Right lobe of liver (tissue), 6 donors: Measurements from ENCODE around the gene ADAMTS14. TPM values are rescaled to one million over a fixed set of nuclear protein-coding genes. Genes with fewer than 3 reads are reported as not detected.
"Not testable (repeated sequence)": the region's sequence is repeated elsewhere in the genome, so short reads cannot be mapped to it uniquely, and the experiment has no call there.

Experiments used
- ATAC-seq, 4 donors: fragments of 200-7000 bp; cut with Tn5 transposase; one replicate each; pipeline ENCODE4 v1.9.1; 2020; ENCODE audit warnings: mild to moderate bottlenecking in 4 of 4, moderate library complexity in 4 of 4
- DNase-seq, 3 donors: peaks; one replicate each; pipeline ENCODE4 v3.0.0-alpha.2; 2020
- H3K27ac ChIP-seq, 3 donors: fragments of 200-600 bp; one replicate each; pipeline ENCODE4 v1.8.0; 2022
- H3K27me3 ChIP-seq, 2 donors: fragments of 200-600 bp; one replicate each; pipeline ENCODE4 v1.8.0; 2022
- H3K36me3 ChIP-seq, 4 donors: fragments of 200-600 bp; sonication (generic) in 1 of 4; one replicate each; pipeline versions ENCODE4 v1.5.1 to v1.8.0; 2017 to 2022; ENCODE audit warnings: control low read depth in 1 of 4
- H3K4me1 ChIP-seq, 4 donors: fragments of 200-600 bp; sonication (generic) in 1 of 4; one replicate each; pipeline versions ENCODE4 v1.5.1 to v1.8.0; 2017 to 2022; ENCODE audit warnings: control low read depth in 1 of 4
- H3K4me3 ChIP-seq, 3 donors: fragments of 200-600 bp; one replicate each; pipeline ENCODE4 v1.8.0; 2022
- H3K9me3 ChIP-seq, 4 donors: fragments of 200-600 bp; sonication (generic) in 1 of 4; one replicate each; pipeline versions ENCODE4 v1.5.1 to v1.8.0; 2017 to 2022; ENCODE audit warnings: control low read depth in 1 of 4
- POLR2A ChIP-seq: fragments of 450-650 bp; IDR thresholded peaks from one replicate; pipeline ENCODE4 v1.6.1; 2017; ENCODE audit warnings: antibody characterized with exemption, mild to moderate bottlenecking
- WGBS: methylation state at CpG from one replicate; pipeline ENCODE4 v1.1.6; 2018; ENCODE audit warnings: low coverage, low lambda C conversion rate; ENCODE audit not compliant: insufficient coverage; ENCODE audit errors: missing lambda C conversion rate; 5-methylcytosine and 5-hydroxymethylcytosine counted together
- intact Hi-C, 2 donors: fragments of 100-400 bp; cut with DNase I; formaldehyde crosslinking; loops; one replicate each; pipeline versions ENCODE4 v1.11.2 to v1.14.1; 2022
- total RNA-seq, 6 experiments: library from RNA; depleted of rRNA in 2 of 6; stranded (reverse); fragments of >200 nt in 2 of 6; fragmentation: NEBNext Ultra II Directional in 3 of 6; extraction: Animal tissue kit (Norgen Biotek cat#: 25700) in 3 of 6; gene quantifications; one replicate each; pipeline versions ENCODE4 v1.1.0 to v1.2.4, GENCODE V29; 2016 to 2023
- TF ChIP-seq, protein P1 (sequence below), 4 donors: fragments of 200-600 bp in 3 of 4; fragments of 450-650 bp in 1 of 4; IDR thresholded peaks; one replicate each; pipeline versions ENCODE4 v1.5.1 to v1.8.0; 2016 to 2022; ENCODE audit warnings: antibody characterized with exemption in 4 of 4, mild to moderate bottlenecking in 2 of 4
- donor health status: DM: no; HTN: yes; CAD: no.
- donor health status: DM: no; HTN: no; CAD: no.
- donor health status: DM: no; HTN: no; CAD: no.
- donor health status: DM: no; HTN: yes; CAD: no.
- donor health status: DM: no; HTN: yes; CAD: no.

The ADAMTS14 gene
- total RNA-seq, 6 experiments from 2014 or later, result 0.06 to 0.18 (median 0.11) TPM

DNA sequence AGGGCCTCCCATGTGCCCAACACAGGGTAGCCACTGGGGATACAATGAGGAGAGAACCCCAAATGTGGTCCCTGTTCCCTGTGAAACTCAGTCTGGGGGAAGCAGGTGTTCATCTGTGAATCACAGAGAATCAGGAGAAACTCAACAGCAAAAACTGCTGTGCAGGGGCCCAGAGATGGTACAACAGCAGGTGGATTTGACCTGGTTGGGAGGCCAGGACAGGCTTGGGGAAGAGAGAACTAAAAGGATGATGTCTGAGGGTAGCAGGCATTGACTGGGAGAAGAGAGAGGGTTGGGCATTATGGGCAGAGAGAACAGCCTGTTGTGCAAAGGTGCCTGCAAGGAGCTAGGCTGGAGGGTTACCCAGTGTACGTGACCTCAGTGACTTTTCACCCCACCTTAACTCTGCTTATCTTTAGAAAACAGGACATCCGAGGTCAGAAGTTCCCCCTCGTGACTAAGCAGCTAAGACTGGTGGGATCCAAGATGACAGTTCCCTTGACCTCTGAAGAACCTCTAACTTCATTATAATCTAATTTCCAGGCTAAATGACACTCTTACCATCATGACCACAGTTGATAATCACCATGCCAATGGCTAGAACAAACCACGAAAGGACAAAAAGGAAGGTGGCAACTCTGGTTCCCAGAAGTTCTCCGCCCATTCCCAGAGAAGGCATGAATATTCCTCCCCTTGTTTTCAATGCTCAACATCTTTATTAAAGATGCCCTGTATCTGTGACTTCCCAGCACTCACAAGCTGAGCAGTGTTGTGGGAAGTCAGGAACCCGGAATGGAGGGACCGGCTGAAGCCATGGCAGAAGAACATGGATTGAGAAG is 5.1 kb upstream of the ADAMTS14 start:
- H3K4me3 ChIP-seq, result no peak overlapping the region
- no peaks in the 10 kb centered on the region for H3K27me3 ChIP-seq
- H3K27ac ChIP-seq, result no peak overlapping the region
- TF ChIP-seq, protein P1, sequence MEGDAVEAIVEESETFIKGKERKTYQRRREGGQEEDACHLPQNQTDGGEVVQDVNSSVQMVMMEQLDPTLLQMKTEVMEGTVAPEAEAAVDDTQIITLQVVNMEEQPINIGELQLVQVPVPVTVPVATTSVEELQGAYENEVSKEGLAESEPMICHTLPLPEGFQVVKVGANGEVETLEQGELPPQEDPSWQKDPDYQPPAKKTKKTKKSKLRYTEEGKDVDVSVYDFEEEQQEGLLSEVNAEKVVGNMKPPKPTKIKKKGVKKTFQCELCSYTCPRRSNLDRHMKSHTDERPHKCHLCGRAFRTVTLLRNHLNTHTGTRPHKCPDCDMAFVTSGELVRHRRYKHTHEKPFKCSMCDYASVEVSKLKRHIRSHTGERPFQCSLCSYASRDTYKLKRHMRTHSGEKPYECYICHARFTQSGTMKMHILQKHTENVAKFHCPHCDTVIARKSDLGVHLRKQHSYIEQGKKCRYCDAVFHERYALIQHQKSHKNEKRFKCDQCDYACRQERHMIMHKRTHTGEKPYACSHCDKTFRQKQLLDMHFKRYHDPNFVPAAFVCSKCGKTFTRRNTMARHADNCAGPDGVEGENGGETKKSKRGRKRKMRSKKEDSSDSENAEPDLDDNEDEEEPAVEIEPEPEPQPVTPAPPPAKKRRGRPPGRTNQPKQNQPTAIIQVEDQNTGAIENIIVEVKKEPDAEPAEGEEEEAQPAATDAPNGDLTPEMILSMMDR (IDR thresholded peaks at IDR 0.05), result no peak
- no peak for TF ChIP-seq POLR2A
- no peaks in the 10 kb centered on the region for H3K9me3 ChIP-seq
- H3K36me3 ChIP-seq, result no peaks in the 10 kb centered on the region
- H3K4me1 ChIP-seq, result no peaks in the 10 kb centered on the region
- 42% methylated on average over 7 of the region's 7 CpGs for WGBS
- intact Hi-C loops, result no loop called here
- peak in 1 of 3 donors; percentile 12 for DNase-seq
- ATAC-seq, result peak in 2 of 4 donors; percentile 46 to 51

GRCh38 chr10:70667818-70668217 is 4.5 kb upstream of the ADAMTS14 start:
- H3K27me3 ChIP-seq, H3K4me1 ChIP-seq, H3K4me3 ChIP-seq, DNase-seq, H3K36me3 ChIP-seq, ATAC-seq, H3K9me3 ChIP-seq, intact Hi-C loops, H3K27ac ChIP-seq: not testable (repeated sequence)
- WGBS, result 66% methylated on average over 6 of the region's 6 CpGs

- DNase-seq, result no peak
- H3K4me1 ChIP-seq, result peaks cover 0 to 5% (median 0%) of the 10 kb centered on the region in 4 donors
- 92% methylated on average over 9 of the region's 10 CpGs for WGBS
- intact Hi-C loops, result no loop called here
- H3K27me3 ChIP-seq, result no peaks in the 10 kb centered on the region
- no peak for ATAC-seq
- no peak overlapping the region for H3K27ac ChIP-seq
- no peaks in the 10 kb centered on the region for H3K36me3 ChIP-seq
- H3K9me3 ChIP-seq, result no peaks in the 10 kb centered on the region
- no peak overlapping the region for H3K4me3 ChIP-seq
- TF ChIP-seq POLR2A, result no peak
- TF ChIP-seq, protein P1 (IDR thresholded peaks at IDR 0.05), result no peak
These were observed 3.8 kb upstream of the ADAMTS14 start for GRCh38 chr10:70668454-70668970.

GRCh38 chr10:70669015-70669414 is 3.3 kb upstream of the ADAMTS14 start:
- H3K9me3 ChIP-seq, result no peaks in the 10 kb centered on the region
- no peak for ATAC-seq
- peak in 1 of 3 donors; percentile 0 for DNase-seq
- H3K27me3 ChIP-seq, result no peaks in the 10 kb centered on the region
- intact Hi-C loops, result no loop called here
- TF ChIP-seq, protein P1 (IDR thresholded peaks at IDR 0.05), result no peak
- no peak for TF ChIP-seq POLR2A
- no peak overlapping the region for H3K27ac ChIP-seq
- peaks cover 0 to 5% (median 0%) of the 10 kb centered on the region in 4 donors for H3K4me1 ChIP-seq
- H3K36me3 ChIP-seq, result no peaks in the 10 kb centered on the region
- H3K4me3 ChIP-seq, result no peak overlapping the region

- Histone ChIP-seq H3K9me3 (no peaks in the 10 kb centered on the region), H3K4me1 (peaks cover 0 to 5% (median 0%) of the 10 kb centered on the region in 4 donors), H3K27ac (no peak overlapping the region), H3K36me3 (no peaks in the 10 kb centered on the region), H3K4me3 (no peak overlapping the region), H3K27me3 (no peaks in the 10 kb centered on the region)
- no peak for ATAC-seq
- no peak for TF ChIP-seq POLR2A
- TF ChIP-seq, protein P1 (IDR thresholded peaks at IDR 0.05), result no peak
- WGBS, result 68% methylated on average over 4 of the region's 7 CpGs
- DNase-seq, result peak in 1 of 3 donors; percentile 15
- intact Hi-C loops, result no loop called here
These were observed 2.5 kb upstream of the ADAMTS14 start for GRCh38 chr10:70669732-70670317.
